ENCODE data around the gene SPATA31C2.
"Not testable (repeated sequence)": the region's sequence is repeated elsewhere in the genome, so short reads cannot be mapped to it uniquely, and the experiment has no call there.

Gene SPATA31C2

DNA sequence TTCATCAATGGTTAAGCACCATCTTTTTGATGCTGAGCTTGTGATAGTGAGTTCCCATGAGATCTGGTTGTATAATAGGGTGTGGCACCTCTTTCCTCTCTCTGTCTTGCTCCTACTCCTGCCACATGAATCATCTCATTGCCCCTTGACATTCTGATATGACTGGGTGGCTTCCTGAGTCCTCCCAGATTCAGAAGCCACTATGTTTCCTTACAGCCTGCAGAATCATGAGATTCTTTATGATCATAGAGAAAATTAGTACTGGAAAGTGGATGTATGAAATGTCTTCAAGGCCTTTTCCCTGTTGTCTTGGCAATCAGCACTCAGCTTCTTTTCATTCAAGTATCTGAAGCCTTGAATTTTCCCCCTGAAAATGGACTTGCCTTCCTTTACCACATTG lies 14.9 kb downstream of the SPATA31C2 start:
- DNase-seq (ENCODE audit: low spot score): not testable (repeated sequence)

DNA sequence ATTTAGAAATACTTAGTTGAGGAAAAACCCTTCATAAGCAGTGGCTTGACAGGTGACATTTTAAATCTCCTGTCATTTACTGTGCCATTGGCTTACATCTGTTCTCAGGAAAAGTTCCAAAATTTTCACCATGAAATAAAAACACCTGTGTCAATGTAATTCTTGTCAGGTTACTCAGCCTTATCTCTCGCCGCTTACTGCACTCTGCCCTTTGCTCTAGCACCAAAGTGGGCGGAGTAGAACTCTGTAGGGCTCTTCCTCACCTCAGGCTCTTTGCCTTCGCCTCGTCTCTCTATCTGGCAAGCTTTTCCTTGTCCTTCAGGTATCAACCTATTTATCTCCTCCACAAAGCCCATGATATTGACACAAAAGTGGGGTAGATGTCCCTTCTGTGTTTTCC lies 20.2 kb downstream of the SPATA31C2 start:
- DNase-seq (ENCODE audit: low spot score): not testable (repeated sequence)

DNA sequence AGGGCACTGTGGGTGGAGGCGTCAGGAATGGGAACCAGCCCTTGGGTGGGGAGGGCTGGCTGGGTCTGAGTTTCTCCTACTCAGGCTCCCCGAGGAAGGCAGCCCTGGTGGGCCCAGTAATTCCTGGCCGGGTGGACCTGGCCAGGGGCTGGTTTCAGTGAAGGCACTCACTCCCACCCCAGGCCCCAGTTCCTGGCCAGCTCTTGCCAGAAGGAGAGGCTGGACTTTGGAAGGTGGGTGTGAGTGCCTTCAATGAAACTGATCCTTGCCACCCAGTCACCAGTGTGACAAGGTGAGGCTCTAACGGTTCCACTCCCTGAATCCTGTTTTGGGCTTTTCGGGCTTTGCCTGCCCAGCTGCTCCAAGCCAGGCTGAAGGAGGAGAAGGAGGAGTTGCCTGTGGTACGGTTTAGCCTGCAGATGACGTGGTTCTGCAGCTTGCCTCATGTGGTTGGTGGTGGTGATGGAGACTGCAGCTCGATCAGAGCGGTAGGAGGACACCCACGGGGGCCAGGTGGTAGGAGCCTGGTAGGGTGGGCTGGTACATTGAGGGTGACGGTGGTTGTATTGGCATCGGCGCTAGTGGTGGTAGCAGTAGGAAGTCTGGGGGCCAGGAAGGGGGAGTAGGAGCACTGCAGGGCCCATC lies 23.2 kb downstream of the SPATA31C2 start:
- DNase-seq (ENCODE audit: low spot score): not testable (repeated sequence)

DNA sequence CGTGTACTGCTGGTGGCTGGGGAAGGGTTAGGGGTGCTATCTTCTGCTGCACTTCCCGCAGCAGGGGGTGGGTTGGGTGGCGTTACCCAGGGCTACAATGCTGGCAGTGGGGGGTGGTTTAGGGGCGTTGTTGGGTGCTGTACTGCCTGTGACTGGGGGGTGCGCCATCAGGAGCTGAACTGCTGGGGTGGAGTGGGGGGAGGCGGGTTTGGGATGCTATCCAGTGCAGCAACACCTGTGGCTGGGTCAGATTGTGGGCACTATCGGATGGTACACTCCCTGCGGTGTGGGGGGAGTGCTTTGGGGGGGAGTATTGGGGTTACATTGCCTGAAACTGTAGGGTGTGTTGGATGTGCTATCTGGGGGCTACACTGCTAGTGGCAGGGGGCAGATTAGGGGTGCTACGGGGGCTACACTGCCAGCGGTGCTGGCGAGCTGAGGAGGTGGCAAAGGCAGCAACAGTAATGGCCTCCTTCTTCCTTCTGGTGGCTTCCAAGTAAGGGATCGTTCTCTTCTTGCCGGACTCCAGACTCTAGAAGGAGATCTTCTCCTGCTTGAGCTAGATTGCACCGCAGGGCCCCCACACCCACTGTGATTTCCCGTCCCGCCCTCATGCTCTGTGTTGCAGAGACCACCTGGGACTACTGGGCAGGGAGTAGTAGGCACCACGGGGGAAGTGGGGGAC lies 23.9 kb downstream of the SPATA31C2 start:
- DNase-seq (ENCODE audit: low spot score): not testable (repeated sequence)

DNA sequence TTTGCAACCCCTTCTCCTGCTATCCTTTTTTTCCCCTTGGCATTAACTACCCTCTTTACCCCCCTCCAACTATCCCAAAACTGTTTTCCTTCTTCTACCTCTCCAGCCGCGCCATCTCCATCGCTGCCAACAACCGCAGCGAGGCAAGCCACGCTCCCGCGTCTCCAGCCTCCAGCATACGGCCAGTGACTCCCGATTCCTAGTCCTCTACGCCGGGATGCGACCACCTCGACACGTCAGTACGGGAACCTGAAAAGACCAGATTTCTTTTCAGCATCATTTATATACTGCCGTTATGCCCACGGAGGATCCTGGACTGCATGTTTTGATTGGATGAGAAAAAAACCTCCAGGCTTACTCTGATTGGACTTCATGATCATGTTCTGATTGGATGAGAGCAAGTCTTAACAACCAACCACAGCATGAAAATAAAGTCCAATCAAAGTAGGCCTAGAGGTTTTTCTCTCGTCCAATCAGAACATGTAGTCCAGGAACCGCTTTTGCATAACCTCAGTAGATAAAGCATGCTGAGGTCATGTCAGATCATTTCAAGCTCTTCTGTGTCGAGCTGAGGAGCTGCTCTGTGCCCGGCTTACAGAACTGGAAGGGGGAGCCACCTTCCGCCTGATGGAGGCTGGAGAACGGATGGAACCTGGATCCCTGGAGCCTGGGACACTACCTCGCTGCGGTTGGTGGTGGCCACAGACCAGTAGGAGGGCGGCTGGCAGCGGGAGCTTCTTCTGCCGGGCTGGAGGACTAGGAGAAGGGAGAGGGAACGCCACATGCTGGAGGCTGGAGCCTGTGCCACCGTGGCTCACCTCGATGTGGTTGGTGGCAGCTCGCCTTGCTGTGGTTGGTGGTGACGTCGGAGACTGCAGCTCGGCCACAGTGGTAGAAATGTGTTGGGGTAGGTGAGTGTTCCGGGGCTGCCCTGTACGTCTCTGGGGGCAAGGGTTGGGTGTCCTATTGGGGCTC lies 24.8 kb downstream of the SPATA31C2 start:
- DNase-seq (ENCODE audit: low spot score): not testable (repeated sequence)

DNA sequence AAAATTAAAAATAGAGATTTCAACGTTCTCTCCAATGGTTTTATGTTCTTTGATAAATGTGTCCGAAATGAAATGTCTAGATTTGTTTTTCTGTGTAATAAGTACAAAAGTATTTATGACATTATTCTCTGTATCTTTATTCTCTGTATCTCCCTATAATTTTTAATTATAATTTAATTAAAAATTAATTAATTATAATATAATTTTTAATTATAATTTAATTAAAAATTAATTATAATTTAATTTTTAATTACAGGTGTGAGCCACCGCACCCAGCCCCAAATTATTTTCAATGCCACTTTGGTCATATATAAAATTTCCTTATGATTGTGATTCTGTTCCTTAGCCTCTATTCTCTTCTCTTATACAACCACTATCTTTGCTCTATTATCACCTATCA lies 28.2 kb downstream of the SPATA31C2 start:
- DNase-seq (ENCODE audit: low spot score): no peak

DNA sequence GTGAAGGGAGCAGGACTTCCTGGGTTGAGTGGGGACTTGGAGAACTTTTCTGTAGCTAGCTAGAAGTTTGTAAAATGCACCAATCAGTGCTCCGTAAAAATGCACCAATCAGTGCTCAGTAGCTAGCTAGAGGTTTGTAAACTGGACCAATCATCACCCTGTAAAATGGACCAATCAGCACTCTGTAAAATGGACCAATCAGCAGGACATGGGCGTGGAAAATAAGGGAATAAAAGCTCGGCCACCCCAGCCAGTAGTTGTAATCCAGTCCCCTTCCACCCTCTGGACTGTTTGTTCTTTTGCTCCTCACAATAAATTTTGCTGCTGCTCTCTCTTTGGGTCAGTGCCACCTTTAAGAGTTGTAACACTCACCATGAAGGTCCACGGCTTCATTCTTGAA lies 29.5 kb downstream of the SPATA31C2 start:
- no peak for DNase-seq (ENCODE audit: low spot score)

DNA sequence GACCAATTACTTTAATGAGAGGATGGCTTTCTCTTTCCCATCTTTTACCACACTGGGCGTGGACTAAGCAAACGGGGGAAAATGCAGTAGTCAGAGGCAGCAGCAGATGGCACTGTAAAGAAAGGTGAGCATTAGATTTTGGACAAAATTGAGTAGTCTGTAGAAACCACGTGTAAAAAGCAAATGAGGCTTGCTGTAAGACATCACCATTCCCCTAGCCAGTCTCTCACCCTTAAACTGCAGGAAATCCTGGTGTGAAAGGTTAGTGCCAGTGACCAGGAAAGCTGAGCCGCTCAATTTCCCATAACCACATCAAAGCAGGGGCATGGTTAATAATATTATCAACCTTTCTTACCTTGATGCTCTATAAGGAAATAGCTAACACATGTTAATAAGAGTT lies 31.8 kb downstream of the SPATA31C2 start:
- DNase-seq (ENCODE audit: low spot score): peak; percentile 31

DNA sequence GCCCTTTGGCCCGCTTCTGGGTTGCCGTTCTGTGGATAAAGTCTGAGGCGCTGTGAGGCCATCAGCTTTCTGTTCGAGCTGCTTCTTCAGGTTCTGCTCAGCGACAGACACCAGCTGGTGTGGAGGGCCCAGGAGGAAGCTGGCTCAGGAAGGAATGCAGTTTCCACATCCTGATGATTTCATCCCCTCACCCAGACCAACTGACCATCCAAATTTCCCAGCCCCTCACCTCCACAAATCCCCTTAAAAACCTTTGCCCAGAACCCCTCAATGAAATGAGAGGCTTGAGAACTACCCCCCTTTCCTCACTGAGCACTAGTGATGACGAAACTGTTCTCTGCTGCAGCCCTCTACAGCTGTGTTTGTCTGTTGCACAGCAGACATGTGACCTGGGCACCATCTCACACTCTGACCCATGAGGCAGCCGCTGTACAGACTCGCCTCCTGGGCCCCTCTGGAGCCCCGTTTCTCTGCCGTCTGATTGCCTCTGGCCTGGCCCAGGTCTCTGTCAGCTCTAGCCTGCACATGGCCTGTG lies 45.4 kb downstream of the SPATA31C2 start:
- peak; percentile 62 for DNase-seq (ENCODE audit: low spot score)

DNA sequence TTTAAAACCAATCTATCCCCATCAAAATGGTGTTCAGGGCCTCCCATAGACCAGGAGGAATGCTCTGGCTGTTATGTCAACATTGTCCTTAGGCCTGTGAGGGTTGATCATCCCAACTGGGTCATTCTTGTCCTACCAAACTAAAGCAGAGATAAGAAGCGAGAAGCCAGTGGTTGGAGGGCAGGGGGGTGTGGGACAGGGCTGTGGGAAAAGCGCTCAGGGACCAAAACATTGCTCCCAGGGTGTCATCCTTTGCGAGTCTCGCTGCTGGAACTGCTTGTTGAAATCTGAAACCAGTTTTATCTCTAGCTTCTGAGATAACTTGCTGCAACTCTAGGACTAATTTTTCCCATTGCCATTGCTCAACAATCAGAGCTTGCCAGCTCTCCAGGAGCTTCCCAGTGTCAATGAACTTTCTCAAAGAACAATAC lies 48.1 kb downstream of the SPATA31C2 start:
- DNase-seq (ENCODE audit: low spot score): no peak

DNA sequence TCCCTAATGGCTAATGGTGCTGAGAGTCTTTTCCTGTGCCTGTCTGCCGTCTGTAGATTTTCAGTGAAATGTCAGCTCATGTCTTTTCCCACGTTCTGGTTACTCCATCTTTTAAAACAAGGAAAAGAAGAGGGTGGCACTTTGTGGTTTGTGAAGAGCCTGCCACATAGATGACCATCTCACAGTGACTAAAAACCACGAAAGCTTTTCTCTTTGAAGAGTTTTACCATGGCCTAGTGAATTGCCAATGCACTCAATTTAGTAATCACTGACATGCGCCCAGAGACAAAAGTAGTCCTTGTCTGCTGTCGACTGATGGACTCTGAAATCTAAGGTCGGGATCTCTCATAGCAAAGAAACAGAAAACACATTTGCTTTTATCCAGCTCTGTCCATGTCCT lies 50.4 kb downstream of the SPATA31C2 start:
- DNase-seq (ENCODE audit: low spot score): no peak

DNA sequence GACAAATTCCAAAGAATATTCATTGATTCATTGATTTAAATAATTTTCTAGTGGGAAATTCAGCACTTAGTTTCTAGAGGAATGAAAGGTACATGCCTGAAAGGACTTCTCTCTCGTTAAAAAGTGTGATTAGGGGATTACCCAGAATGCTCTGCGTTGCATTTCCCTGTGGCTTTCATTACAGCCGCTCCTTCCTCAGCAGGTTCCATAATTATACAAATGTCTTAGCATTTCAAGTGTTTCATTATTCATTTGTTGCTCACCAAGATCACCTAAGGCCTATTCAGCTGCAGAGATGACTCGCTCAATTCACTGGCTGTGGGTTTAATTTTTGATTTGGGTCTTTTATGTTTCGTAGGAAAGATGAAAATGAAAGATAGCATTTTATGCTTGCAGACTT lies 52.8 kb downstream of the SPATA31C2 start:
- no peak for DNase-seq (ENCODE audit: low spot score)

DNA sequence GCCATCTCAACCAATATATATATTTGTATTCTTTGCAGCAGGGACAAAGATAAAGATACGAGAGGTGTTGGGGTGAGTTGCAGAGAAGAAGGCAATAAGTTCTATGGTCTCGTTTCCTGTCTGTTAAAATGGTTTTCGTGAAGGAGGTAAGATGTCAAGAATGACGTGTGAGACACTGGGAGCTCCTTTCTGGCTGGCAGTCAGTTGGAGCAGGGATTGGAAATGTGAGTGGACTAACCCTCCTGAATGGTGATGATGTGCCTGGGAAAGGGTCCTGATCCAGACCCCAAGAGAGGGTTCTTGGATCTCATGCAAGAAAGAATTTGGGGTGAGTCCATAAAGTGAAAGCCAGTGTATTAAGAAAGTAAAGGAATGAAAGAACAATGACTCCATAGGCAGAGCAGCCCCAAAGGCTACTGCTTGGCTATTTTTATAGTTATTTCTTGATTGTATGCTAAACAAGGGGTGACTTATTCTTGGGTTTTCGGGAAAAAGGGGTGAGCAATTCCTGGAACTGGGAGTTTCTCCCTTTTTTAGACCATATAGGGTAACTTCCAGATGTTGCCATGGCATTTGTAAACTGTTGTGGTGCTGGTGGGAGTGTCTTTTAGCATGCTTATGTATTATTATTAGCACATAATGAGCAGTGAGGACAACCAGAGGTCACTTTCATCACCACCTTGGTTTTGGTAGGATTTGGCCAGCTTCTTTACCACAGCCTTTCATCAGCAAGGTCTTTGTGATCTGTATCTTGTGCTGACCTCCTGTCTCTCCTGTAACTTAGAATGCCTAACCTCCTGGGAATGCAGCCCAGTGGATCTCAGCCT lies 53.7 kb downstream of the SPATA31C2 start:
- DNase-seq (ENCODE audit: low spot score): no peak

Measured in AG08396 (cell line).